T-helper 22 cell (primary cell): Measurements from ENCODE around the gene CRADD.
A peak's percentile ranks its signal among the peaks of the same experiment; 100 is the strongest.
"Not testable (repeated sequence)": the region's sequence is repeated elsewhere in the genome, so short reads cannot be mapped to it uniquely, and the experiment has no call there.

Source experiments
- DNase-seq: peaks from one replicate; pipeline ENCODE4 v3.0.0-alpha.2; 2020; ENCODE audit warnings: low read depth

Gene CRADD

GRCh38 chr12:93784339-93785086 is 107.3 kb downstream of the CRADD start:
- DNase-seq: peak; percentile 20

DNA sequence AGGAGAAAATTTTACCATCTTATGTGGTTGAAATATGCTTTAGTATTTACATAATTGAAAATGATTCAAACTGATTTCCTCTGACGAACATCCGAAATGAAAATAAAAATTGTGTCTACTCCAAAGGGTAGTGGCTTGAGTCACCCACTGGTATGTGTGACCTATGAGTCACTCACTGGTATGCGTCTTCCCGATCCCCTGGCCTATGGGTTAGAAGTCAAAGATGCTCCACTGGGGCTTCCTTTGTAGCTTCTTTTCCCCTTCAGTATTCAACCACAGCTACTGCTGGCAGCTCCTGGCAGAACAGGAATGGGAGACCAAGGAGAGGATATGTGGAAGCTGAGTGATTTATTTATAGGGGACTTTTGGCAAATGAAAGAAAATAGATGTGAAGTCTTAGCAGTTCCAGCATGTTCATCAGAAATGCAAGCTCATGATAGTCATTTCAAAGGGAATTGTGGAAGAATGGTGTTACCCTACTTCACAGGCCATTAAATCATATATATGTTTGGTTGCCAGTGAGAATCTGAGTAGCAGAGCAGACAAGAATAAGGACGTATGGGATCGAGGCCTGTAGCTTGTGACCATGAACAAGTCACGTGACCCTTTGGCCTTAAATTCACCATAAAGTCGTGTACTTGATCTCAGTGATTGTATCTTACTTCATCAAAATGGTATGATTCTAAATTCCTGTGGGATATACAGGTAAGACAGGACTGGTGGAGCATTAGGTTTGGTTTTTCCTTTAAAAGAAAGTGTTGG is 108.3 kb downstream of the CRADD start:
- DNase-seq: peak; percentile 32

- DNase-seq: no peak
These were observed 109.7 kb downstream of the CRADD start for GRCh38 chr12:93786656-93787397.

DNA sequence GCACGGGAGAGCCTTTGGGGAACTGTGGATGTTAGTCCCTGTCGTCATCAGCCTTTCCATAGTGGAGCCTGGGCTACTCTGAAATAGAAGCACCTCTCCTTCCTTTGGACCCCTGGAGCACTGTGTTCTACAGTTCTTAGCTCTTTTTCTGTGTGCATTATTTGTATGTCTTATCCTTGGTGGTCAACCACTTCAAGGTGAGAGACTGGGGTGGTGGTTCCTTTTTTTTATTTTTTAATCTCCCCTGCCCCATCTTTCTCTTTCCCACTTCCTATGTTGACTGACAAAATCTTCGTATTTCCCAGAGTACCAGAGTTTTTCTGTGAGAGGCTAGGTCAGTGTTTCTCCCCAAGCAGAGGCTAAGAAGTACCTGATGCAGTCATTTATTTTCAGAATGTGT is 111.7 kb downstream of the CRADD start:
- no peak for DNase-seq

DNA sequence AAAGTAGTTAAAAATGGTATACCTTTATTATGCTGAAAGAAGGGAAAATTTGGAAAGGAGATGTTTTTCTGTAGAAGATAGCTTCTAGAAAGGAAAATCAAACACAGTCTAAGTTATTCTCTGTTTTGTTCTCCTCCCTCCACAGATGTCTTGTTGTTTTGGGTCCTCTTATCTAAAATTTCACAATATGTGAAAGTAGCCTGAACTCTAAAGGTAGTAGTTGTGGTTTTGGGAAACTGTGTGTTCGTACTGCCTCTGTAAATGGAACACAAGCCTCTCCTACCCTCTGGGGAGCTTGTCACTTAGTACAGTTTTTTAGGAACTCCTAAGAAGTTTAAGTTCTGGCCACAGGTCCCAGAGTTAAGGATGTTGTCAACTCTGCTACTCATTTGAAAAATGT is 112.6 kb downstream of the CRADD start:
- no peak for DNase-seq

- DNase-seq: no peak
These were observed 113.4 kb downstream of the CRADD start for GRCh38 chr12:93790472-93791152.

DNA sequence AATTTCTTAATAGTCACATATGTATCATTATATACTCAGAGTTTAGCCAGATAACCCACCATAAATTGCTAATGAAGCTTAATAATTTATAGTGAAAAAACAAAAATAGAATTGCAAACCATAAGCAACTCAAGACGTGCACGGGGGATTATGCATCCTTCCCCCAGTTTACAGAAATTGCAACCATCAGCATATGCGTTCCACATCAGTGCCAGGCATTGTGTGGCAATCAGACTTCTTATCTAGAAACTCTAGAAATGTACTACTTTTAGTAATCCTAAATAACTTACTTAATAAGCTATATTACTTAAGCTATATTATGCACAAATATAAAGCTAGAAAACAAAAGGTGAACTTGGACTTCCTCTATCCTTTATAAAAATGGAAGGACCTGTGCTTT is 115.8 kb downstream of the CRADD start:
- no peak for DNase-seq

- no peak for DNase-seq
These were observed 116.8 kb downstream of the CRADD start for GRCh38 chr12:93793983-93794382.

- DNase-seq: no peak
These were observed 117.6 kb downstream of the CRADD start for GRCh38 chr12:93794738-93795137.

GRCh38 chr12:93795352-93795751 is 118.2 kb downstream of the CRADD start:
- DNase-seq: no peak

DNA sequence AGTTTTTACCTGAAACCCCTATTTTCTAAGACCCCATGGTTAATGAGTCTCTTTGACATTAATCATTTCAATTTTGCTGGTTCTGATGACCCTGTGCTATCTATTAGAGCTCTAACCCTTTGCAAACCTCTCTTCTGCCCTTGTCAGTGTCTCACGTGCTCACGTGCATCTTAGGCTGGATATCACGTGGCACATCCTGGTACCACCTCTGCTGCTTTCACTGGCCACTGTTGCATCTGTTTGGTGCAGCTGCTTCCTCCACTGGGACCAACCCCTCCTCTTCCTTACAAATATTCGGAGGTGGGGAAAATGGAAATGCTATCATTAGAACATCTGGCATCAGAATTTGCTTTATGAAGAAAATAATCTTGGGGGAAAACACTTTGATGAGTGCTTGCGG is 119.6 kb downstream of the CRADD start:
- DNase-seq: no peak

GRCh38 chr12:93798279-93799151 is 121.3 kb downstream of the CRADD start:
- no peak for DNase-seq

DNA sequence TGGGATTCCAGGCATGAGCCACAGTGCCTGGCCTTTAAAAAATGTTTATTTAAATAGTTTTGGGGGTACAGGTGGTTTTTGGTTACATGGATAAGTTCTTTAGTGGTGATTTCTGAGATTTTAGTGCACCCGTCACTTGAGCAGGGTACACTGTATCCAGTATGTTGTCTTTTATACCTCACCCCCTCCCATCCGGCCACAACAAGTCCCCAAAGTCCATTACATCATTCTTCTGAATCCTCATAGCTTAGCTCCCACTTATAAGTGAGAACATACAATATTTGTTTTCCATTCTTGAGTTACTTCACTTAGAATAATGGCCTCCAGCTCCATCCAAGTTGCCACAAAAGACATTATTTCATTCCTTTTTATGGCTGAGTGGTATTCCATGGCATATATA is 124.5 kb downstream of the CRADD start:
- DNase-seq: not testable (repeated sequence)

GRCh38 chr12:93802293-93802692 is 125.1 kb downstream of the CRADD start:
- no peak for DNase-seq

- no peak for DNase-seq
These were observed 125.7 kb downstream of the CRADD start for GRCh38 chr12:93802698-93803423.

DNA sequence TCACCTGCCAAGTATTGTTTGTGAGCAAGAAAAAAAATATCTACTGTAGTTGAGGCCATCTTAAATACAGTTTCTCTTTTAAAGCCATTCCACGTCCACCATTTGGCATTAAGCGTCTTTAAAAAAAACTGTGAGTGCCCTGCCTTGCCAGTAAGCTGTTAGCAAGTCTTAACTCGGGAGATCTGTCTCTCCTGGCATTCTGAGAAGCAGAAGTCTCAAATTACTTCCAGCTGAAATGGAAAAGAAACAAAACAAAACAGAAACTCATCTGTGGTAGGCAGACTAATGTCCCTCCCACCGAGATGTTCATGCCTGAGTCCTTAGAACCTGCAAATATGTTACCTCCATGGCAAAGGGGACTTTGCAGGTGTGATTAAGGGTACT is 126.2 kb downstream of the CRADD start:
- no peak for DNase-seq

- DNase-seq: no peak
These were observed 127.4 kb downstream of the CRADD start for GRCh38 chr12:93804392-93805179.

- DNase-seq: no peak
These were observed 128.6 kb downstream of the CRADD start for GRCh38 chr12:93805736-93806141.

GRCh38 chr12:93807354-93807753 is 130.2 kb downstream of the CRADD start:
- DNase-seq: no peak
